22Rv1 (cell line): ENCODE data around the gene OR5M3.

Experiments
- ZFX ChIP-seq: fragments of 450-650 bp; IDR thresholded peaks from 2 replicates; pipeline ENCODE4 v1.6.1; 2017; ENCODE audit warnings: antibody characterized with exemption, borderline replicate concordance
- TF ChIP-seq, protein P1 (sequence below): fragments of 450-650 bp; IDR thresholded peaks from 2 replicates; pipeline ENCODE4 v1.5.1; 2017; ENCODE audit warnings: mild to moderate bottlenecking

DNA sequence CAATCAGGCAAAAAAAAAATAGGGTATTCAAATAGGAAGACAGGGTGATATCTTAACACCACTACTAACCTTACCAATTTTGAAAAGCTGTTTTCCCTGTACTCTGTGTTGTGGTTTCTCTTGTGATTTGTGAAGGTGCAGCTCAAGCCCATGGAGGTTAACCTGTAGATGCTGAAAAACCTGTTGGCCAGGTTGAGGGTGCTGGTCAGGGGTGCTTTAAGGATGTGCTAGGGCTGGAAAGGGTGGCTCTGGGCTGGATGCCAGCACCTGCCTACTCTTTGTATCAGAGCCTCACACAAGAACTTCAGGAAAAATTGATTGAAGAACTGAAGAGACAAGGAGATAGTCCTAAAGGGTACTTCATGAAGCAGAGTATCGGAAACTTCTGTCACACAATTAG lies 36.3 kb upstream of the OR5M3 start:
- TF ChIP-seq, protein P1, sequence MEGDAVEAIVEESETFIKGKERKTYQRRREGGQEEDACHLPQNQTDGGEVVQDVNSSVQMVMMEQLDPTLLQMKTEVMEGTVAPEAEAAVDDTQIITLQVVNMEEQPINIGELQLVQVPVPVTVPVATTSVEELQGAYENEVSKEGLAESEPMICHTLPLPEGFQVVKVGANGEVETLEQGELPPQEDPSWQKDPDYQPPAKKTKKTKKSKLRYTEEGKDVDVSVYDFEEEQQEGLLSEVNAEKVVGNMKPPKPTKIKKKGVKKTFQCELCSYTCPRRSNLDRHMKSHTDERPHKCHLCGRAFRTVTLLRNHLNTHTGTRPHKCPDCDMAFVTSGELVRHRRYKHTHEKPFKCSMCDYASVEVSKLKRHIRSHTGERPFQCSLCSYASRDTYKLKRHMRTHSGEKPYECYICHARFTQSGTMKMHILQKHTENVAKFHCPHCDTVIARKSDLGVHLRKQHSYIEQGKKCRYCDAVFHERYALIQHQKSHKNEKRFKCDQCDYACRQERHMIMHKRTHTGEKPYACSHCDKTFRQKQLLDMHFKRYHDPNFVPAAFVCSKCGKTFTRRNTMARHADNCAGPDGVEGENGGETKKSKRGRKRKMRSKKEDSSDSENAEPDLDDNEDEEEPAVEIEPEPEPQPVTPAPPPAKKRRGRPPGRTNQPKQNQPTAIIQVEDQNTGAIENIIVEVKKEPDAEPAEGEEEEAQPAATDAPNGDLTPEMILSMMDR: no peak
- no peak for TF ChIP-seq ZFX
